NCI-H446 (cell line): ENCODE data around the gene CDC42EP2.

Experiments used
- DNase-seq, 2 experiments: peaks; one replicate each; lab custom pipeline; 2025; lab: John Stamatoyannopoulos, UW

Gene CDC42EP2

GRCh38 chr11:65355776-65356393 lies 41.2 kb downstream of the CDC42EP2 start:
- DNase-seq: no peak

- no peak for DNase-seq
Observed at GRCh38 chr11:65356394-65356972, 41.8 kb downstream of the CDC42EP2 start.

GRCh38 chr11:65357856-65358356 lies 43.2 kb downstream of the CDC42EP2 start:
- DNase-seq: no peak

- no peak for DNase-seq
Observed at GRCh38 chr11:65362320-65362931, 47.8 kb downstream of the CDC42EP2 start.

GRCh38 chr11:65362966-65363365 lies 48.3 kb downstream of the CDC42EP2 start:
- no peak for DNase-seq

GRCh38 chr11:65363770-65364169 lies 49.1 kb downstream of the CDC42EP2 start:
- DNase-seq: no peak

GRCh38 chr11:65366340-65366773 lies 51.7 kb downstream of the CDC42EP2 start:
- peak; percentile 44 to 84 for DNase-seq

- DNase-seq: no peak
Observed at GRCh38 chr11:65370659-65371049, 56.0 kb downstream of the CDC42EP2 start.
